Right ventricle myocardium inferior (tissue), 1 donor: Measurements from ENCODE around the gene NOP56. TPM values are rescaled to one million over a fixed set of nuclear protein-coding genes. Genes with fewer than 3 reads are reported as not detected.
"Not testable (repeated sequence)": the region's sequence is repeated elsewhere in the genome, so short reads cannot be mapped to it uniquely, and the experiment has no call there.

Source experiments
- ATAC-seq: fragments of 200-7000 bp; cut with Tn5 transposase; one replicate; pipeline ENCODE4 v1.9.1; 2020; ENCODE audit warnings: mild to moderate bottlenecking, moderate library complexity
- DNase-seq: peaks from one replicate; pipeline ENCODE4 v3.0.0; 2021; ENCODE audit errors: missing footprints
- intact Hi-C: fragments of 100-400 bp; cut with DNase I; formaldehyde crosslinking; loops from one replicate; pipeline ENCODE4 v1.11.0; 2022
- total RNA-seq: library from RNA; stranded (reverse); fragmentation: NEBNext Ultra II Directional; extraction: Animal tissue kit (Norgen Biotek cat#: 25700); gene quantifications from one replicate; pipeline ENCODE4 v1.2.1, GENCODE V29; 2021
- donor health status: DM: no; HTN: yes; CAD: no; lungs with severe emphysema.

Gene NOP56
- total RNA-seq, 1 donor from 2014 or later: 46.7 TPM

- DNase-seq: no peak
- intact Hi-C loops: no loop called here
- ATAC-seq: no peak
Measured at GRCh38 chr20:2695206-2695983, 43.0 kb downstream of the NOP56 start.

DNA sequence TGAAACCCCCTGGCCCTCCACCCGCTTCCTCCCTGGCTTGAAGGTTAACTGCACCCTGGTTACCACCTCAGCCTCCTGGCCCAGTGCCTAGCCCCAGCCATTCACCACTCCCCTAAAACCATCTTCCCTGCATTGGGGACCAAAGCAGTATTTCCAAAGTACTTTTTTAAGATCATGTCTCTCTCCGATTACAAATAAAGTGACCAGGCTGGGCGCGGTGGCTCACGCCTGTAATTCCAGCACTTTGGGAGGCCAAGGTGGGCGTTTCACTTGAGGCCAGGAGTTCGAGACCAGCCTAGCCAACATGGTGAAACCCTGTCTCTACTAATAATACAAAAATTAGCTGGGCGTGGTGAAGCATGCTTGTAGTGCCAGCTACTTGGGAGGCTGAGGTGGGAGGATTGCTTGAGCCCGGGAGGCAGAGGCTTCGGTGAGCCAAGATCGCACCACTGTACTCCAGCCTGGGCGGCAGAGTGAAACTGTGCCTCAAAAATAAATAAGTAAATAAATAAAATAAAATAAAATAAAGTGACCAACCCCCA, 43.6 kb downstream of the NOP56 start:
- DNase-seq, intact Hi-C loops, ATAC-seq: not testable (repeated sequence)

DNA sequence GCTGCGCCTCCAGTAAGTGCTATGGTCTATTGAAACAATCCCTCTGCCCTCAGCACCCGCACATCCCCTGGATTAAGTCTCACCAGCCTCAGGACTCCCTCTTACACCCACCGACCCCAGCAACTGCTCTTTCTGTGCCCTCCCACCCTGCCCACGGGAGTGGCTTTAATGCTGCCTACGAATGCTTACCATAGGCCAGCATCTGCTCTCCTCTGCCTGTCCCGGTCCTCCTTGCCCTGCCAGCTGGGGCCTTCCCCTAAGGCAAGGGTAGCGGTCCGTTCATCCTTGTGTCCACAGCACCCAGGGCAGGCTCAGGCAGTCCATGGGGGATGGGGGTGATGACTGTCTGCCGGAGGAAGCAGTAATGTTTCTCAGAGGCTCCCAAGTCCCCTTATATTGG, 44.2 kb downstream of the NOP56 start:
- DNase-seq (no peak), ATAC-seq (no peak)
- intact Hi-C loops: no loop called here

- DNase-seq: no peak
- intact Hi-C loops: no loop called here
- ATAC-seq: no peak
Measured at GRCh38 chr20:2697768-2698167, 45.3 kb downstream of the NOP56 start.

- intact Hi-C loops: no loop called here
- DNase-seq (no peak), ATAC-seq (no peak)
Measured at GRCh38 chr20:2698186-2698817, 45.9 kb downstream of the NOP56 start.

DNA sequence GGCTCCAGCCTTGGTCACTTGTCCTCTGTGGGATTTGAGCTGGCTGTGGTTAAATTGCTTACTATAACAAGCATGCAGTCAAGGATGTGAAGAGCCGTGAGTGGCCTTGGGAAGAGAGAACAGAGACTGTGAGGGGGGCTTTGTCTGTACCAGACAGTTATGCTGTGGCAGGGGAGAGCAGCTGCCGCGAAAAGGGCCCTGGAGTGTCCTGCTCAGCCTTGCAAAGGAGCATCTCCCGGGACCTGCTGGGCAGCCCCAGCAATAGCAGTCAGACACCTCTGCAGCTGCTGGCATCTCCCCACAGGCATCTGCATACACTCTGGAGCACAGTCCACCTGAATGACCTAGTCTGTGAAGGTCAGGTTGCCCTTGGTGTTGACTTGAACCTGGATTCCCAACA, 46.5 kb downstream of the NOP56 start:
- DNase-seq (no peak), ATAC-seq (no peak)
- intact Hi-C loops: no loop called here

DNA sequence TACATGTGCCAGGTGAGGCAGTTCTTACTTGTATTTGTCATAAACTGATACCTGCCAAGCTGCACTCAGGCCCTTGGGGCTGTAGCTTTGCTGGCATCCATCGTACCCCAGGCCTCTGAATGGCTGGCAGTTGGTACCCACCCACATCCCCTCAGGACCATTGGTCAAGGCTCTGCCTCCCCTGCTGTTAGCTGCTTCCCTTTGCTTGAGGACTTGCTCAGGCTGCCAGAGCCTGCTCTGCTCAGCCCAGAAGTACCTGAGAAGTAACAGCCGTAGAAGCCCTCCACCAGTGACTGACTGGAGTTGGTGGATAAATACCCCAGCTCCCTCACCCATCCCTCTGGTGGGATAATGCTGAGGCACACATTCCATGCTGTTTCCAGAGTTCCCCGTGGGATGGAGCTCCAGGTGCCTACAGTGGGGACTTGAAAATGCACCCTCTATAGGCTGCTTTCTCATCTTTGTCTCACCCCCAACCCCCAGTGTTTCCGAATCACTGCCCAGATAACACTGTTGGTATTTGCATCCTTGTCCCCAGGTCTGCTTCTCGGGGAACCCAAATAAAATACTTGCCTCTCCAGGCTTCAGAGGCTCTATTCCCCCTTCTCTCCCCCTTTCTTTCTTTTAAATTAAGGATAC, 47.5 kb downstream of the NOP56 start:
- no peak for ATAC-seq
- no peak for DNase-seq
- intact Hi-C loops: no loop called here

DNA sequence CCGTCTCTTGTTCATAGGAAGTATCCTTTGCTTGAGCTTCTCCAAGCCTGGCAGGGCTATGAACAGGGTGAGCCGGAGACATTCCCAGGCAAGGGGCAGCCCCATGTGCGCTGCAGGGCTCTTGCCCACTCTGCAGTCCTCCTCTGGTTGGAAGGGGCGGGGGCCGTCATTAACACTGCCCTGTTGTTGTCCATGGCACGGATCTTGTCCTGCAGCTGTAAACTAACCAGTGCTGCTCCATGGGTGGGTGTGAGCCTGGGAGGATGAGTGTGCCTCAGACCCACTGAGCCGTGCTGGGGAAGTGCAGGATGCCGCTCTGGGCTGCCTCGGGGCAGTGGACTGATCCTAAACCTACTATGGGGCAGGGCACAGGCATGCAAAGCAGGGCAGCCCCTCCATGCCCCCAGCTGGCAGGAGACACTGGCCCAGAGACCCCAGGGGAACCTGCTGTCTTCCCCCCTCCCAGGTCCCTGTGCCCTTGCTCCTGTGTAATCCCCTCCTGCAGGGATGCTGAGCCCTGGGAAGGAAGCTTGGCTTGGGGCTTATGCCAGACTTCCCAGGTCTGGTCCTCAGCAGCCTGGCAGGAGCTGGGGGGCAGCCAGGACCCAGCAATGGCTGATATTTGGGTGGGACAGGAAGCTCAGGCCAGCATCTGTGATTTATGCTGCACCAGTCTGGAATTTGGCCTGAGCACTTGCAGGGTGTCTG, 48.6 kb downstream of the NOP56 start:
- DNase-seq: no peak
- intact Hi-C loops: no loop called here
- no peak for ATAC-seq

DNA sequence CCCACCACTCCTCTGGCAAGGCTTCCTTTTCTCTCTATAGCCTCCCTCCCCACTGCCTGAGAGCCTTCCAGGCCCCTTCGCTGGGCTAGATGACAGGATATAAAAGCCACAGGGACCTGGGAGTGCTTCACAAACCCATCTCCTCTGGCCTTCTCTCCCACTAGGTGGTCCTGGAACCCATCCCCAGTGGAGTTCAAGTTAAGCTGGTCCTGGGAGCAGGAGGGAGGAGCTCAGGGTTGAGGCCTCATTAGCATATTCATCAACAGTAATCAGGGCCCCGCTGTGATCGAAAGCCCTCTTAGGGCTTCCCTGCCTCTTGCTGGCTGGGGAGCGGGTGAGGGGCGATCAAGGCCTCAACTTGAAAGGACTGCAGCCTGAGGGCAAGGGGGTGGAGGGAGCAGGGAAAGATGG, 49.2 kb downstream of the NOP56 start:
- no peak for DNase-seq
- intact Hi-C loops: no loop called here
- ATAC-seq: no peak

DNA sequence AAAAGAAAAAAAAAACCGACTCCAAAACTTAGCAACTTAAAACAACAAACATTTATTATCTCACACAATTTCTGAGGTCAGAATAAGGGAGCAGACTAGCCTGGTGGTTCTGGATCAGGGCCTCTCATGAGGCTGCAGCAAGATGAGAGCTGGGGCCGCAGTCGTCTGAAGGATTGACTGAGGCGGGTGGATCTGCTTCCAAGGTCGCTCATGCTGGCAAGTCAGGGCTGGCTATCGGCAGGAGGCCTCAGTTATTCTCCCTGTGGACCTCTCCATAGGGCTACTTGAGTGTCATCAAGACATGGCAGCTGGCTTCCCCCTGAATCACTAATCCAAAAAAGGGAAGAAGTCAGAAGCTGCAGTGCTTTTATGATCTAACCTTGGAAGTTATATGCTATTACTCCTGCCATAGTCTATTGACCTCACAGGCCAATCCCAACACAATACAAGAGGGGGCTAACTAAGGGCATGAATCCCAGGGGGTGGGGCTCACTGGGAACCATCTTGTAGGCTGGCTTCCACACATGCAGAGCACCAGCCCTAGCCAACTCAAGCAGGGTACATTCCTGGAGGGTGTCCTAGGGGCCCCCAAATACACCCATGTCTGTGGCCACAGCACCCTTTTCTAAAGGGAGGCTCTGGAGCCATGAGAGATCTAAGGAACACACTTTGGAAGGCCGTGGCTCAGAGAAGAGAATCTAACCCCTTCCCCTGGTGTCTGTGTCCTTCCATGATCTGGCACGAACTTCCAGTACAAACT, 51.5 kb downstream of the NOP56 start:
- DNase-seq (no peak), ATAC-seq (no peak)
- intact Hi-C loops: no loop called here

- intact Hi-C loops: no loop called here
- DNase-seq (no peak), ATAC-seq (no peak)
Measured at GRCh38 chr20:2705931-2706645, 53.7 kb downstream of the NOP56 start.

GRCh38 chr20:2706688-2707352, 54.4 kb downstream of the NOP56 start:
- ATAC-seq: no peak
- DNase-seq: no peak
- intact Hi-C loops: no loop called here

GRCh38 chr20:2707353-2708072, 55.1 kb downstream of the NOP56 start:
- DNase-seq (no peak), ATAC-seq (no peak)
- intact Hi-C loops: no loop called here
